Natural killer cell (primary cell): ENCODE measurements around the gene CREB5. TPM values are rescaled to one million over a fixed set of nuclear protein-coding genes. Genes with fewer than 3 reads are reported as not detected.

Experiments
- ATAC-seq, 3 donors: fragments of 150-1000 bp in 2 of 3; fragments of 200-7000 bp in 1 of 3; cut with Tn5 transposase; 1 replicate in 1 of 3; 2 replicates in 2 of 3; pipeline ENCODE4 v1.10.0; 2021; ENCODE audit warnings: mild to moderate bottlenecking in 2 of 3, moderate library complexity in 2 of 3
- DNase-seq, 2 donors: peaks; one replicate each; pipeline versions ENCODE4 v3.0.0 to v3.0.0-alpha.2; 2013 to 2021; ENCODE audit warnings: mixed read lengths in 1 of 2
- H3K27ac ChIP-seq: one replicate; pipeline ENCODE4 v1.5.1; 2013; ENCODE audit warnings: mild to moderate bottlenecking, low read length
- H3K27me3 ChIP-seq: one replicate; pipeline ENCODE4 v1.6.1; 2013; ENCODE audit warnings: low read length; ENCODE audit not compliant: control insufficient read depth, insufficient read depth
- H3K36me3 ChIP-seq: one replicate; pipeline ENCODE4 v1.6.1; 2013; ENCODE audit warnings: low read length; ENCODE audit not compliant: control insufficient read depth, insufficient read depth
- H3K4me1 ChIP-seq: one replicate; pipeline ENCODE4 v1.6.1; 2013; ENCODE audit warnings: low read length; ENCODE audit not compliant: control insufficient read depth, insufficient read depth
- H3K4me3 ChIP-seq: one replicate; pipeline ENCODE4 v1.5.1; 2013; ENCODE audit warnings: low read length
- H3K9me3 ChIP-seq: one replicate; pipeline ENCODE4 v1.6.1; 2013; ENCODE audit warnings: low read length; ENCODE audit not compliant: control insufficient read depth, insufficient read depth
- H3K27ac Mint-ChIP-seq, 2 donors: one replicate each; pipeline ENCODE4 v1.8.0; 2022; ENCODE audit warnings: mild to moderate bottlenecking in 2 of 2, mixed read lengths in 2 of 2, moderate library complexity in 1 of 2
- H3K27me3 Mint-ChIP-seq, 2 donors: one replicate each; pipeline ENCODE4 v1.8.0; 2022; ENCODE audit warnings: low read depth in 2 of 2, mixed read lengths in 2 of 2
- H3K36me3 Mint-ChIP-seq: one replicate; pipeline ENCODE4 v1.8.0; 2022; ENCODE audit warnings: mixed read lengths
- H3K4me1 Mint-ChIP-seq, 2 donors: one replicate each; pipeline ENCODE4 v1.8.0; 2022; ENCODE audit warnings: mixed read lengths in 2 of 2
- H3K4me3 Mint-ChIP-seq: one replicate; pipeline ENCODE4 v1.8.0; 2022; ENCODE audit warnings: mild to moderate bottlenecking, moderate library complexity, mixed read lengths
- H3K9me3 Mint-ChIP-seq, 2 donors: one replicate each; pipeline ENCODE4 v1.8.0; 2022; ENCODE audit warnings: mixed read lengths in 2 of 2
- CTCF ChIP-seq: fragments of 200-600 bp; IDR thresholded peaks from one replicate; pipeline ENCODE4 v1.8.0; 2022; ENCODE audit warnings: antibody characterized with exemption
- WGBS: methylation state at CpG from one replicate; pipeline ENCODE4 v1.1.7; 2013; ENCODE audit warnings: missing lambda C conversion rate; ENCODE audit not compliant: insufficient coverage; 5-methylcytosine and 5-hydroxymethylcytosine counted together
- intact Hi-C: fragments of 100-400 bp; cut with micrococcal nuclease; formaldehyde crosslinking; loops from one replicate; pipeline ENCODE4 v1.14.2; 2022
- total RNA-seq, 4 donors: library from RNA; stranded (reverse); fragments of 120-200 nt in 1 of 4; gene quantifications; one replicate each; pipeline versions ENCODE4 v1.2.3 to v1.2.4, GENCODE V29; 2013 to 2022

CREB5 gene
- total RNA-seq, 3 donors from 2014 or later (not counting 1 experiment from before 2014, with no cell fraction given), result 0.52 to 7.0 (median 0.89) TPM

GRCh38 chr7:28546067-28546466, 133.7 kb downstream of the CREB5 start:
- no peak for TF ChIP-seq CTCF
- Mint-ChIP-seq H3K36me3 (peaks cover 8% of the 10 kb centered on the region), H3K4me1 (no peaks in the 10 kb centered on the region), H3K27me3 (peaks cover 25 to 71% of the 10 kb centered on the region in 2 donors), H3K27ac (no peak overlapping the region), H3K4me3 (no peak overlapping the region), H3K9me3 (peaks cover 0 to 2% of the 10 kb centered on the region in 2 donors)
- Histone ChIP-seq H3K4me1 (no peaks in the 10 kb centered on the region), H3K36me3 (no peaks in the 10 kb centered on the region), H3K4me3 (no peak overlapping the region), H3K27me3 (no peaks in the 10 kb centered on the region), H3K27ac (no peak overlapping the region), H3K9me3 (no peaks in the 10 kb centered on the region)
- ATAC-seq (no peak), DNase-seq (no peak)
- intact Hi-C loops, result no loop called here

DNA sequence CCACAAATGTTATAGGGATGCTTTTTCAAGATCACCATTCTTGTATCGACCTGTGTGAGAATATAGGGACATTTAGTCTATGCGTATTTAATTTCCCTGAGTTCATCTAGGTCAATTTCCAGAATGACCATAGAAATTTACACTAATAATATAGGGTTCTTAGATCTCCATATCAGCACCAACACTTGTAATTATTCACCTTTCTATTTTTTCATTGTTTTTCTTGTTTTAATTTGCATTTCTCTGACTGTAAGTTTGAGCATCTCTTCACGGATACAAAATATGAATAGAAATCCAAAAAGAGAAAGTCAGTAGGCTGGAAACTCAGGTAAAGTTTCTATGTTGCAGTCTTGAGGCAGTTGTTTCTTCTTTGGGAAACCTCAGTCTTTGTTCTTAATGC, 134.8 kb downstream of the CREB5 start:
- 97% methylated on average over 2 of the region's 3 CpGs for WGBS
- H3K4me3 Mint-ChIP-seq, result no peak overlapping the region
- ATAC-seq, result no peak
- no peaks in the 10 kb centered on the region for H3K4me1 Mint-ChIP-seq
- Histone ChIP-seq H3K4me3 (no peak overlapping the region), H3K36me3 (no peaks in the 10 kb centered on the region), H3K4me1 (no peaks in the 10 kb centered on the region), H3K27me3 (no peaks in the 10 kb centered on the region), H3K9me3 (no peaks in the 10 kb centered on the region), H3K27ac (no peak overlapping the region)
- intact Hi-C loops, result no loop called here
- no peak overlapping the region for H3K27ac Mint-ChIP-seq
- TF ChIP-seq CTCF, result no peak
- H3K27me3 Mint-ChIP-seq, result peaks cover 33 to 74% of the 10 kb centered on the region in 2 donors
- no peak for DNase-seq
- H3K9me3 Mint-ChIP-seq, result peaks cover 0 to 2% of the 10 kb centered on the region in 2 donors
- H3K36me3 Mint-ChIP-seq, result peaks cover 8% of the 10 kb centered on the region

GRCh38 chr7:28548416-28548815, 136.1 kb downstream of the CREB5 start:
- no peaks in the 10 kb centered on the region for H3K36me3 ChIP-seq
- H3K4me1 ChIP-seq, result no peaks in the 10 kb centered on the region
- TF ChIP-seq CTCF, result no peak
- no peak overlapping the region for H3K4me3 ChIP-seq
- no peaks in the 10 kb centered on the region for H3K9me3 ChIP-seq
- 88% methylated on average over 5 of the region's 5 CpGs for WGBS
- H3K4me1 Mint-ChIP-seq, result no peaks in the 10 kb centered on the region
- H3K27ac ChIP-seq, result no peak overlapping the region
- H3K27me3 Mint-ChIP-seq, result peaks cover 24 to 73% of the 10 kb centered on the region in 2 donors
- intact Hi-C loops, result no loop called here
- H3K36me3 Mint-ChIP-seq, result peaks cover 8% of the 10 kb centered on the region
- peaks cover 0 to 2% of the 10 kb centered on the region in 2 donors for H3K9me3 Mint-ChIP-seq
- H3K27ac Mint-ChIP-seq, result no peak overlapping the region
- no peak for DNase-seq
- no peak overlapping the region for H3K4me3 Mint-ChIP-seq
- ATAC-seq, result no peak
- H3K27me3 ChIP-seq, result no peaks in the 10 kb centered on the region

GRCh38 chr7:28549998-28550397, 137.7 kb downstream of the CREB5 start:
- H3K4me1 ChIP-seq, result no peaks in the 10 kb centered on the region
- no peak overlapping the region for H3K4me3 ChIP-seq
- Mint-ChIP-seq H3K9me3 (peaks cover 0 to 2% of the 10 kb centered on the region in 2 donors), H3K27me3 (peaks cover 27 to 79% of the 10 kb centered on the region in 2 donors), H3K36me3 (peaks cover 8% of the 10 kb centered on the region), H3K27ac (no peak overlapping the region), H3K4me3 (no peak overlapping the region), H3K4me1 (no peaks in the 10 kb centered on the region)
- no peak for TF ChIP-seq CTCF
- H3K36me3 ChIP-seq, result no peaks in the 10 kb centered on the region
- 92% methylated on average over 1 of the region's 2 CpGs for WGBS
- DNase-seq (no peak), ATAC-seq (no peak)
- no peaks in the 10 kb centered on the region for H3K9me3 ChIP-seq
- no peaks in the 10 kb centered on the region for H3K27me3 ChIP-seq
- no peak overlapping the region for H3K27ac ChIP-seq
- intact Hi-C loops, result no loop called here
